Activated naive CD8-positive, alpha-beta T cell (primary cell): ENCODE results near the gene ANGPT4.

Experiments
- H3K27ac Mint-ChIP-seq: one replicate; pipeline ENCODE4 v1.8.0; 2021; ENCODE audit warnings: mixed read lengths
- H3K27me3 Mint-ChIP-seq: one replicate; pipeline ENCODE4 v1.8.0; 2021; ENCODE audit warnings: mixed read lengths
- H3K36me3 Mint-ChIP-seq: one replicate; pipeline ENCODE4 v1.8.0; 2021; ENCODE audit warnings: mixed read lengths
- H3K4me1 Mint-ChIP-seq: one replicate; pipeline ENCODE4 v1.8.0; 2021; ENCODE audit warnings: low read depth, mixed read lengths
- H3K4me3 Mint-ChIP-seq: one replicate; pipeline ENCODE4 v1.8.0; 2021; ENCODE audit warnings: mild to moderate bottlenecking, mixed read lengths
- H3K9me3 Mint-ChIP-seq: one replicate; pipeline ENCODE4 v1.8.0; 2021; ENCODE audit warnings: low read depth, mixed read lengths

Gene ANGPT4

DNA sequence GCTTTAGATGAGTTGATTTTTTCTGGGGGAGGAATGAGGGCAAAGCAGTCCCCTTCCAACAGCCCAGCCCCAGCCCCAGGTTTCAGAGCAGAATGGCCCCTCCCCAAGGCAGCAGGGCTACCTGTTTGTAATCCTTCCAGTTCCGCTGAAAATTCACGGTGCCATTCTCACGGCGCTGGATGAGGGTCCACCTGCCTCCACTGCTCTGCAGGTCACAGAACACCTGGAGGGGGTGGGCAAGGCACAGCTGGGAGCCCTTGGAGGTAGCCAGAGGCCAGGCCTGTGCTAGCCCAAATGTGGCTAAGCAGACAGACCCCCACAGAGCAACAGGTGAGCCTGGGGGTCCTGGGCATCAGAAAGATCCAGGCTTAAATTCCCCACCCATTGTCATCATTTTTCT is 36.5 kb downstream of the ANGPT4 start:
- H3K9me3 Mint-ChIP-seq = no peaks in the 10 kb centered on the region
- peaks cover 7% of the 10 kb centered on the region for H3K27me3 Mint-ChIP-seq
- peaks cover 7% of the 10 kb centered on the region for H3K4me1 Mint-ChIP-seq
- H3K4me3 Mint-ChIP-seq = no peak overlapping the region
- no peak overlapping the region for H3K27ac Mint-ChIP-seq
- H3K36me3 Mint-ChIP-seq = no peaks in the 10 kb centered on the region

DNA sequence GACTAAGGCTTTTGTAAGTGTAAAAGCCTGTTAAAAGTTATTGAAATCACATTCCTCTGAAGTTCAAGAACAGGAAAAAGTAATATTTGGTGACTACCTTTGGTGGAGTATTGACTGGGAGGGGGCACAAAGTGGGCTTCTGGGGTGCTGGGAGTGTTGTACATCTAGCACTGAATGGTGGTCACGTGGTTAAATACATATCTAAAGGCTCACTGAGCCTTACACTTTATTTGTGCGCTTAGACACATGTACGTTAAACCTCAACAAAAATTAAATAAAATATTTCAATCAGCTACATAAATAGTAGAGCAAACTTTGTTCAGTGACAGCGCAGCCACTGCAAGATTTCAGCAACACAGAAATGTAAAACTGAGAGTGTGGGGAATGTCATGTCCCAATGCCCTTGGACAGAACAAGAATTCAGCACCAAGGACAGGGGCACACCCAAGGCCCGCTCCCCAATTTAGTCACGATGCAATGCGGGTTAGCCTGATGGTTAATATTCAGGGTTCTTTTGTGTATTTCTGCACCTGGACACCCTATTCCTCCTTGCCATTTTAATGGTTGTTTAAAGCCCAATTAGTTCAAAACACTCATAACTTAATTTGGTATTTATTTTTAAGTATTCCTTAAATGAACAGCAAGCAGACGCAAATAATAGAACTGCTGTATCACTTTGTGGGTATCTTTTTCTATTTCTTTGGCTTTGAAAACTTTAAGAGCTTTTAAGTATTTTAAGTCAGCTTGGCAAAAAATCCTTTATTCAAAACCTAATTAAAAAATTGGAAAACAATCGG is 37.4 kb downstream of the ANGPT4 start:
- Mint-ChIP-seq H3K4me1 (peaks cover 7% of the 10 kb centered on the region), H3K36me3 (no peaks in the 10 kb centered on the region), H3K27me3 (peaks cover 3% of the 10 kb centered on the region), H3K27ac (no peak overlapping the region), H3K9me3 (no peaks in the 10 kb centered on the region), H3K4me3 (no peak overlapping the region)

DNA sequence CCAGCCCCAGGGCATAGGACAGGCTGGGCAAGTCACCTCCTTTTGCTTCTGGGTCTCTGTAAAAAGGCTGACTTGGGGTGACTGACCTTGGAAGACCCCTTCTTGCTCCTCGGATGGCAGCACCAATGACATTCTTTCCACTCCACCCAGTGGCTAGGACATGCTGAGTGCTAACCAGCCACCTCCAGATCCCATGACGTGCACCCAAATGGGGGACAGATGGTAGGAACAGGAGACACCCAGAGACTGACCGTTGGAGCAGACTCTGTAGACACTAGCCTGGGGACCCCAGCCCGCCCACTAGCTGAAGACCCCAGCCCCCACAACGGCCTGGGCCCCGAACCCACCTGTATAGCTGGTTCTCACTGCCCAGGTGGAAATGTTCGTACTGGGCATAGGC is 38.3 kb downstream of the ANGPT4 start:
- H3K9me3 Mint-ChIP-seq = no peaks in the 10 kb centered on the region
- H3K36me3 Mint-ChIP-seq = no peaks in the 10 kb centered on the region
- H3K4me1 Mint-ChIP-seq = peaks cover 7% of the 10 kb centered on the region
- H3K4me3 Mint-ChIP-seq = no peak overlapping the region
- peaks cover under 1% of the 10 kb centered on the region for H3K27me3 Mint-ChIP-seq
- no peak overlapping the region for H3K27ac Mint-ChIP-seq

DNA sequence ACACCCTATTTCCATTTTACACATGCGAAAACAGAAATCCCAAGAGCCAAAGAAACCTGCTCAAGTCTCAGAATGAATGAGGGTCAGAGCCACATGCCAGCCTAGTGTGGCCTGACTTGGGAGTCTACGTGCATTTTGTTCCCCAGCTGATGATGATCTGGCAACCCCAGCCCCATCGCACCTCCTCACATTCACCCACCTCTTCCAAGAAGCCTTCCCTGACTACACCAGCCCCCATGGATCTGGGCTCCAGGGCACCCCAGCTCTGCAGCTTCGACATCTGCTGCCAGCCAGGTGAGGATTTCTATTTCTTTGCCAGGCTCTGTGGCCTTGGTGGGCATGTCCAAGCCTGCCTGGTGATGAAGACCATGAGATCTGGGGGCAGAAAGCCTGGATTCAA is 41.0 kb downstream of the ANGPT4 start:
- H3K4me1 Mint-ChIP-seq = no peaks in the 10 kb centered on the region
- no peaks in the 10 kb centered on the region for H3K9me3 Mint-ChIP-seq
- H3K36me3 Mint-ChIP-seq = no peaks in the 10 kb centered on the region
- H3K4me3 Mint-ChIP-seq = no peak overlapping the region
- H3K27me3 Mint-ChIP-seq = no peaks in the 10 kb centered on the region
- no peak overlapping the region for H3K27ac Mint-ChIP-seq

DNA sequence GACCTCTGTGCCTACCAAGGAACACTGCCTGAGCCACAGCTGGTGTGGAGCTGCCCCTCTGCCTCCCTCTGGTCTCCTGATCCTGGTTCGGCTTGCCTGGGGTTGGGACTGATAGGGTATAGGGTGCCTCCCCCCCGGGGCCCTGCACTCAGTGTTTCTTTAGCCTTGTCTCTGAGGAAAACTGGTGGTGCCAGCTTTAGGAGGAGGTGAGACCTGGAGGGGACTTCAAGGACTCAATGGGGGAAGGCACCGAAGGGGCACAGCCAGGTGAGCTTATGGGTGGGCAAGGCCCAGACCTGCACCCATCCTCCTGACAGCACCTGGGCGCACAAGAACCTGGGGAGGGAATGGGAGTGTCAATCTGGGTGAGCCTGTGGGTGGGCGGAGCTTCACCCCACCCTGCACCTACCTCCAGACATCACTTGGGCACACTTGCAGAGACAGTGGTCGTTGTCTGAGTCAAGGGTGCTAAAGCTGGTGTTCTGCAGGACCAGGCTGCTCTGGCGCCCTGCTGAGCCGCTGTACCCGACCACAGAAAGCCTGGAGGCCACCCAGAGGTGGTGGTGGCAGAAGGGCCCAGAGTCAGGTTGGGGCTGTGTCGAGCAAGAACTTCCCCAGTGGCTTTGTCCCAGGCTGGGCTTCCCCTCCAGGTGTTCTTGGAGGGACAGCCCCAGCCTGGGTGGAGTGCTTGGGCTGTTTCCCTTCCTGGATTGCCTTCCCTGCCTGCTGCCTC is 42.1 kb downstream of the ANGPT4 start:
- Mint-ChIP-seq H3K27ac (no peak overlapping the region), H3K9me3 (no peaks in the 10 kb centered on the region), H3K27me3 (no peaks in the 10 kb centered on the region), H3K36me3 (no peaks in the 10 kb centered on the region), H3K4me1 (no peaks in the 10 kb centered on the region), H3K4me3 (no peak overlapping the region)

DNA sequence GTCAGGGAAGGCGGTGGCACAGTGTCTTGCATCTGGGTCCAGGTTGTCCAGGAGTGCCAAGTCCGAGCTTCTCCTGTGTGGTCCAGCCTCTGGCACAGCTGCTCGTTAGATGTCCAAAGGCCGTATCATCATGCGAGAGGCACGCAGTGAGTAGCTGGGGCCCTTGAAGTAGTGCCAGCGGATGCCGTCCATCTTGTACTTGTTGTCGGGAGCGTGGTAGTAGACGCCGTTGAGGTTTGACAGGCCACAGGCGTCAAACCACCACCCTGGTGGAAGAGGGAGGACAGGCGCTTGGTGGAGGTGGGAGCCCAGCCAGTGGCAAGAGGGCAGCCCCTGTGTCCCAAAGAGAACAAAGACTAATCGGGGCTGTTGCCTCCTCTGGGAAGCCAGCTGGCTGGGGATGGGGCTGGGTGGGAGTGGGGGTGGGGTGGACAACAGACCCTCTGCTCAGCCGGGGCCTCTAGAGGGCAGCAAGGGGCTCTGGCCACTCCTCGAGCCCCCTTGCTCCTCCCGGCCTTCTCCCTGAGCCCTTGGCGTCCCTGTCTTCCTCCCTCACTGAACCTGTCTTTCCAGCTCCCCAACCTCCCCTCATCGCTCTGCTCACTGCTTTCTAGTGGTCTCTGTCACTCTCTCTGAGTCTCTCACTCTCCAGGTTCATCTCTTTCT is 43.1 kb downstream of the ANGPT4 start:
- no peak overlapping the region for H3K27ac Mint-ChIP-seq
- H3K4me1 Mint-ChIP-seq = no peaks in the 10 kb centered on the region
- no peak overlapping the region for H3K4me3 Mint-ChIP-seq
- no peaks in the 10 kb centered on the region for H3K27me3 Mint-ChIP-seq
- no peaks in the 10 kb centered on the region for H3K9me3 Mint-ChIP-seq
- H3K36me3 Mint-ChIP-seq = no peaks in the 10 kb centered on the region

DNA sequence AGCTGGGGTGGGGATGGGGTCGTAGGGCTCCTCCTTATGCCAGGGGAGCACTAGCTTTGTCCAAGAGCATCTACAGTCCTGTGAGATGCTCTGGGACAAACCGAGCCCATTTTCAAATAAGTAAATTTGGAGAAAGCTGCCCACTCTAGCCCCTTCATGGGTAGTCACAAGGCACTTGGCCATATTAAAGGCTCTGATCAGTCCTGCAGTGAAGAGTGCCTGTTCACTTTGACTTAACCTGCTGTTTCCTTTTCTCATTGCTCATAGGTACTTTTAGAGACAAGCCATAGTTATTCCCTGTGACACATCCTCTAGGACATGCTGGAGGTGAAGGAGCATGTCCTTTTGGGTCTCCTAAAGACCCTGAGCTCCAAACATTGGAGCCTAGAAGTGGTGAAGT is 44.2 kb downstream of the ANGPT4 start:
- Mint-ChIP-seq H3K27me3 (no peaks in the 10 kb centered on the region), H3K27ac (no peak overlapping the region), H3K4me3 (no peak overlapping the region), H3K9me3 (no peaks in the 10 kb centered on the region), H3K4me1 (no peaks in the 10 kb centered on the region), H3K36me3 (no peaks in the 10 kb centered on the region)

DNA sequence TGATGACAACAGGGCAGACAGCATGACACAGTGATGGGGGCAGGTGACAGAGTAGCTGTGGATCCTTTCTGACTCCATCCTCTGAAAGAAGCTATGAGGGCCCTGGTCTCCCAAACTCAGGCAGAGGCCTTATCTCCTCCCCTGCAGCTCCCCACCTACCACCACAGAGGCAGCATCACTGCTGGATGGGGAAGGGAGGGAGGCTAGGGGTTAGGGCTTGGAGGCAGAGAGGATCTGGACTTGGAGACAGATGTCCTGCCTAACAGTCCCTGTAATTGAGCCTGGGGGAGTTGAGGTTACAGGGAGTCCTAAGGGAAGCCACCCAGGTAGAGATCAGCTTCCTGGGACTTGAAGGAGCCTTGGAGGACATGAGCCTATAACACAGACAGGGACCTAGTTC is 44.7 kb downstream of the ANGPT4 start:
- H3K4me3 Mint-ChIP-seq = no peak overlapping the region
- no peaks in the 10 kb centered on the region for H3K9me3 Mint-ChIP-seq
- no peaks in the 10 kb centered on the region for H3K4me1 Mint-ChIP-seq
- H3K36me3 Mint-ChIP-seq = no peaks in the 10 kb centered on the region
- no peaks in the 10 kb centered on the region for H3K27me3 Mint-ChIP-seq
- no peak overlapping the region for H3K27ac Mint-ChIP-seq

DNA sequence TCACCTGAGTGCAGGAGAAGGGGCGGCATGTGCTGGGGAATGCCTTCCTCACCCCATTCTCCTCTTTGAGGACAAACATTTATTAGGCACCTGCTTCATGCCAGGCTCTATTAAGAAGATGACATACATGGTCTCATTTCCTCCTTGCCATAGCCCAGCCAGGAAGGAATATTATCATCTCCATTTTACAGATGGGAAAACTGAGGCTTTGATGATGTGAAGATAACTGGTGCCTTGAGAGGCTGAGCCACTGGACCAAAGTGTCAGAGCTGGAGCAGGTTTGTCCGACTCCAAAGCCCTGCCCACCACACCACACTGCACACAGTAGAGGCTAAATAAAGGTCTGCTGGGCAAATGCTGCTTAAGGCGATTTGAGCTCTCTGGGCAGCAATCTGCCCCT is 45.4 kb downstream of the ANGPT4 start:
- no peak overlapping the region for H3K27ac Mint-ChIP-seq
- H3K36me3 Mint-ChIP-seq = no peaks in the 10 kb centered on the region
- H3K9me3 Mint-ChIP-seq = no peaks in the 10 kb centered on the region
- H3K4me1 Mint-ChIP-seq = no peaks in the 10 kb centered on the region
- no peak overlapping the region for H3K4me3 Mint-ChIP-seq
- H3K27me3 Mint-ChIP-seq = no peaks in the 10 kb centered on the region

DNA sequence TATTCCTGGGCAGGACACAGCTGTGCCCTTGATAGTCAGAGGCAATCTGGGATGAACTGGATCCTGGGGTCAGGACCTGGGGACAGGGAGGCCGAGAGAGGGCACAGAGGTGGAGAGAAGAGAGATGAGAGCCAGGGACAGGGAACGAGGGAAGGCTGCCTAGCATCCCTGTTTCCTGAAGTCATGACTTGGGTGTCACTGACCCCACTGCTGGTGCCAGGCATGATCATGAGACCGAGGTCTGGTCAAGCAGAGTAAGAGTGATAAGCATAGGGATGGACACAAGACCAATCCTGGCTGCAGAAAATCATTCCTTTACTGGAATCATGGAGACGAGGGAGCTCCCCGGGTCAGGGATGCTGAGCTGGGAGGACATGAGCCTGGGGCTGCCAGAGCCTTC is 46.5 kb downstream of the ANGPT4 start:
- H3K9me3 Mint-ChIP-seq = no peaks in the 10 kb centered on the region
- no peaks in the 10 kb centered on the region for H3K36me3 Mint-ChIP-seq
- H3K27me3 Mint-ChIP-seq = no peaks in the 10 kb centered on the region
- no peaks in the 10 kb centered on the region for H3K4me1 Mint-ChIP-seq
- no peak overlapping the region for H3K27ac Mint-ChIP-seq
- no peak overlapping the region for H3K4me3 Mint-ChIP-seq

DNA sequence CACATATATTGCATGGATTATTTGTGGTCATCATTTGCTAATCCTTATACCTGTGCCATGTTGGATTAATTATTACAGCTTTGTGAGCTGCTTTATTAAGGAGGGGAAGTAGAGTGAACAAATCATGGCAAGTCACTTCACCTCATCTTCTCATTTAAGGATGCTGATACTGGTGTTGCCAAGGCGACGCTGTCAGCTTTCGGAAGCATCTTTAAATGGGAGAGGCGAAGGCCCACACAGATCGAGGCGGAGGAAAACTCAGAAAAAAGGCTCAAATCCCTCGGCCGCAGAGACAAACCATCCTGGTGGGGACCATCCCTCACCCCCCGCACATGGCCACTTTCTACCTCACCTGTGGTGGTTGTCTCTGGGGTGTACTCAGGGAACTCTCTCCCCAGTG is 47.9 kb downstream of the ANGPT4 start:
- Mint-ChIP-seq H3K27me3 (no peaks in the 10 kb centered on the region), H3K4me3 (no peak overlapping the region), H3K36me3 (no peaks in the 10 kb centered on the region), H3K9me3 (no peaks in the 10 kb centered on the region), H3K27ac (no peak overlapping the region), H3K4me1 (no peaks in the 10 kb centered on the region)

DNA sequence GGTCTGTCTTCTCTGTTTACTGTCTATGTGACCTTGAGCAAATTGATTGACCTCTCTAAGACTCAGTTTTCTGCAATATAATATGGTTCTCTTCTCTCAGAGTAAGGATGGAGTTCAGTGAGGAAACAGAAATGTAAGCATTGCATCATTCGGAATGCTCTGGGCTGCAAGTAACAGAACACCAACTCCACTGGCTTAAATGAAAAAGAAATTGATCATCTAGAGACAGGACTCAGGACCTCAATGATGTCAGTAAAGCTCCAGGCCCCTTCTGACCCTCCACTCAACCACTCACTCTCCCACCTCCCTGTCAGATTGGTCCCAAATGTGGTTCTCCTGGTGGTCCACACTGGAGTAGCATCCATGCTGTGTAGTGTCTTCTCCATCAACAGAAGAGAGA is 50.7 kb downstream of the ANGPT4 start:
- no peak overlapping the region for H3K4me3 Mint-ChIP-seq
- no peaks in the 10 kb centered on the region for H3K27me3 Mint-ChIP-seq
- no peaks in the 10 kb centered on the region for H3K9me3 Mint-ChIP-seq
- no peaks in the 10 kb centered on the region for H3K4me1 Mint-ChIP-seq
- no peak overlapping the region for H3K27ac Mint-ChIP-seq
- H3K36me3 Mint-ChIP-seq = no peaks in the 10 kb centered on the region

DNA sequence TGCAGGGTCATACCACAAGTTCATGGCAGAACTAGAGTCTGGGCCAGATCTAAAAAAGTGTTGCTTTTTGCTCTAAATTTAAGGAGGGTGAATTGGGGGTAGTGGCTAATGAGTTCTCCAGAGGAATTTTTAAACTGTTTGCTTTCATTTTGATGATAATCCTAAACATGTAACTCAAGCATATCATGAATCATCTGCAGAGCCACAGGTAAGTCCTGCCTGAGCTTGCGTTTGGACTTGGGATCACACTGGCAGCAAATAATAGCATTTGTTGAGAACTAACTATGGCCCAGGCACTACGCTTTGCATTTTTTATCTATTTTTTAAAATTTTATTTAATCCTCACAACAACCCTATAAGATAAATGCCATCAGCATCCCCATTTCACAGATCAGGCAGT is 55.2 kb downstream of the ANGPT4 start:
- Mint-ChIP-seq H3K36me3 (no peaks in the 10 kb centered on the region), H3K27me3 (no peaks in the 10 kb centered on the region), H3K4me1 (peaks cover 30% of the 10 kb centered on the region), H3K9me3 (no peaks in the 10 kb centered on the region), H3K27ac (no peak overlapping the region), H3K4me3 (no peak overlapping the region)

DNA sequence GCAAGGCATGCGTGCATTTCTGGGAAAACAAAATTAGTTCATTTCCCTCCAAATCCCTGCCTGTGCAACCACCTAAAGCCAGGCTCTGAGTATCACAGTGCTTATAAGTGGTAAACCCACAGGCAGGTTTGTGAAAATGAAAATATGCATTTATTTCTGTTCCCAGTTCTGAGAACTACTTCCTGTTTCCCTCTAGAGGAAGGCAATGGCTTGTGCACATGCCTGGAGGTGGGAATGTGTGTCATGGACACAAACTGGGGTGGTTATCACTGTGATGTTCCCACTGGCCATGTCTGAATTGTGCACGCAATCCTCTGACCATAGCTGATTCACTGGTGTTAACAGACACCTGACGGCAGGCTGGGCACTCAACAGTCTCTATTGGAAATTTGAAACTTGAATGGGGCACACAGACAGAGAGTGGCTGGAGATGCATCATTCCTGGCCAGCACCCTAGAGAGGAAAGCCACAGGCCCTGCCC is 56.3 kb downstream of the ANGPT4 start:
- Mint-ChIP-seq H3K4me1 (peaks cover 41% of the 10 kb centered on the region), H3K9me3 (no peaks in the 10 kb centered on the region), H3K27ac (no peak overlapping the region), H3K4me3 (no peak overlapping the region), H3K27me3 (no peaks in the 10 kb centered on the region), H3K36me3 (no peaks in the 10 kb centered on the region)

DNA sequence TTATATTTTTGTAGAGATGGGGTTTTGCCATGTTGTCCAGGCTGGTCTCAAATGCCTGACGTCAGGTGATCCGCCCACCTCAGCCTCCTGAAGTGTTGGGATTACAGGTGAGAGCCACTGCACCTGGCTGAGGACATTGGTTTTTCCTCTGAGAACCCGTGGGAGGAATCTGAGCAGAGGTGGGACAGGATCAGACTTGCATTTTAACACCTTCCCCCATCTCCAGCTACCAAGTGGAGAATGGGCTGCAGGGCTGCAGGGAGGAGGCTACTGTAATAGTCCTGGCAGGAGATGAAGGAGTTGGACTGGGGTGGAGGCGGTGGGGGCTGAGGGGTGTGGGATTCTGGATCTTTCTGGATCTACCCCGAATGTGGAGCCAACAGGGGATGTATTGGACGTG is 58.1 kb downstream of the ANGPT4 start:
- no peaks in the 10 kb centered on the region for H3K27me3 Mint-ChIP-seq
- H3K36me3 Mint-ChIP-seq = peaks cover 3% of the 10 kb centered on the region
- no peak overlapping the region for H3K27ac Mint-ChIP-seq
- H3K4me3 Mint-ChIP-seq = no peak overlapping the region
- H3K4me1 Mint-ChIP-seq = peaks cover 55% of the 10 kb centered on the region
- H3K9me3 Mint-ChIP-seq = peaks cover 3% of the 10 kb centered on the region
